ENCODE measurements around the gene REEP1.

REEP1 gene

DNA sequence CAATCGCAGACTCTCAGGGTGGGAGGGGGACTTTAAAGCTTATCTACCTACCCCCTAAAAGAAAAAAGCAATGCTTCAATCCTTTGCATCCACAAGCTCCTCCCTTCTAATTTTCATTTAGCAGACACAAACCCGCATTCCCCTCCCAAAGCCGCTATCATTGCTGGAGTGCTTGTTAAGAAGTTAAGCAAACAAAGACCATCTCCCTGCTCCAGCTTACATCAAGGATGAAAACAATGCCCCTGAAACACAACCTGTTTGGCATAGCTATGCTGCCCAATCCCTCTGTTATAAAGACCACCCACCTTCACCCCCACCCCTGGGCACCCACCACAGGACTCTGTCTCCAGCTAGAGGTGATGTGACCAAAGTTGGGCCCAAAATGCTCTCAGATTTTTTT, 33.0 kb downstream of the REEP1 start:
- no peak for DNase-seq

DNA sequence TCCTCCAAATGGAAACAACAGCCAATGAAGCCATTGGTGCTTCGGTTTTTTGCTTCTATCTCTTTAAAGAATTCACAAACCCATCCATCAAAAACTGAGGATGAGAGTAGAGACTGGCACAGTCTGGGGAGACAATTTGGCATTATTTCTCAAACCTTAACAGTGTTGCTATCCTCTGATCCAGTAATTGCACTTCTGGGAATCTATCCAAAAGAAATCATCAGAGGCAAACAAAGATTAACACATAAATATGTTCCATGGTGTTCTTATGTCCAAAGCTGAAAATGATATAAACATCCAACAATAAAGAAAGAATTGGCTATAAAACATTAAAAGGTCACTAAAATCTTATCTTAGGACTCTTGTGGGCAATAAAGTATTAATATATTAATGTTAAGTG, 35.1 kb downstream of the REEP1 start:
- no peak for DNase-seq

DNA sequence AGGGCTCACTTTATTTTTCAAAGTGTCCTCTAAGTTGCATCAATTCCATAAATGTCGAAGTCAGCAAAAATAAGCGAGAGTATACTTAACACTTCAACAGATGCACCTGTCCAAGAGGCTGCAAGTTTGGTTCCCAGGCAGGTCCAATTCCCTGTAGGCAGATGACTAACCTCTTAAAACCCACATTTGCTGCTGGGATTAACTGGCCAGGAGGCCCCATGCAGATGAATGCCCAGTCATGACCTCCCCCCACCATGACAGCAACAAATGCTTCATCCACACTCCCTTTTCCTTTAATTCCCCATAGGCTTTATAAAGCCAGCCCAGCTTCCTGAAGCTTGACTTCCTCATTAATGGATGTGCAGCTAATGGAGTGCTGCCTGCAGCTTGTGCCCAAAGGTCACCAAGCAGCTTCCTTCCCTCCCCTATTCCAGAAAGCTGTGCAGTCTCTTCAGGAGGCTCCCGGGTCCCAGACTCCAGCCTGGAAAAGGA, 35.7 kb downstream of the REEP1 start:
- no peak for DNase-seq

DNA sequence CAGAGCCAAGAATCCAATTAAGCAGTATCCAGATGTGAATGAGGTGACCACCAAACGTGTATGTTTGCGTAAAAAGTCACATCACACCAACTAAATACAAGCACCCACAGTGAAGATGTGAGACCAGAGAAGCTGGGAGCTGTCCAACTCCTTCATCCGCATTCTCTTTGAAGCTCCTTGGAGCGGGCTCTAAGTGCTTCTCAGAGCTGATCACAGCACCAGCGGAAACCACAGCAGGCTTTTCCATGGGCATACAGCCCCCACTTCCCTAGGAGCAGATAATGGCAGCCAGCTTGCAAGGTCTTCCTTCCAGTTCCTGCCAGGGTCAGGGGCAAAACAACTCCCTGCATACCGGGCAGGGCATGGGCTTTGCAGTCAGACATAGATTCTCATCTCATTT, 36.4 kb downstream of the REEP1 start:
- DNase-seq = no peak

DNA sequence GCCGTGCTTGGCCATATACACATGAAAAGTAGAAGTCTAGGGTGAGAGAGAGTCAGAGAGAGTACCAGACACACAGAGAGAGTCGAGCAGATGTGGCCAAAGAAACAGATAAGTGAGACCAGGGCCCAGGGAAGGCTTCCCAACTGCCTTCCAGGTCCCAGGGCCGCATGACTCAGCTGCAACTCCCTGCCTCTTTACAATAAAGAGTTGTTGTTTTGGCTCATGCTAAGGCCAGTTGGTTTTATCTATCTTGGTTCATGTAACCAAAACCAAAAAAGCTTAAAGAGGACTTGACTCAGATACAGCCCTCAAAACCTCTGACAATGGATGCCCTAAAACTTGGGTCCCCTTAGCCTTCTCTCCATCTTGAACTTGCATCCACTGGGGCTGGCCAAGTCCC, 36.9 kb downstream of the REEP1 start:
- DNase-seq = no peak

DNA sequence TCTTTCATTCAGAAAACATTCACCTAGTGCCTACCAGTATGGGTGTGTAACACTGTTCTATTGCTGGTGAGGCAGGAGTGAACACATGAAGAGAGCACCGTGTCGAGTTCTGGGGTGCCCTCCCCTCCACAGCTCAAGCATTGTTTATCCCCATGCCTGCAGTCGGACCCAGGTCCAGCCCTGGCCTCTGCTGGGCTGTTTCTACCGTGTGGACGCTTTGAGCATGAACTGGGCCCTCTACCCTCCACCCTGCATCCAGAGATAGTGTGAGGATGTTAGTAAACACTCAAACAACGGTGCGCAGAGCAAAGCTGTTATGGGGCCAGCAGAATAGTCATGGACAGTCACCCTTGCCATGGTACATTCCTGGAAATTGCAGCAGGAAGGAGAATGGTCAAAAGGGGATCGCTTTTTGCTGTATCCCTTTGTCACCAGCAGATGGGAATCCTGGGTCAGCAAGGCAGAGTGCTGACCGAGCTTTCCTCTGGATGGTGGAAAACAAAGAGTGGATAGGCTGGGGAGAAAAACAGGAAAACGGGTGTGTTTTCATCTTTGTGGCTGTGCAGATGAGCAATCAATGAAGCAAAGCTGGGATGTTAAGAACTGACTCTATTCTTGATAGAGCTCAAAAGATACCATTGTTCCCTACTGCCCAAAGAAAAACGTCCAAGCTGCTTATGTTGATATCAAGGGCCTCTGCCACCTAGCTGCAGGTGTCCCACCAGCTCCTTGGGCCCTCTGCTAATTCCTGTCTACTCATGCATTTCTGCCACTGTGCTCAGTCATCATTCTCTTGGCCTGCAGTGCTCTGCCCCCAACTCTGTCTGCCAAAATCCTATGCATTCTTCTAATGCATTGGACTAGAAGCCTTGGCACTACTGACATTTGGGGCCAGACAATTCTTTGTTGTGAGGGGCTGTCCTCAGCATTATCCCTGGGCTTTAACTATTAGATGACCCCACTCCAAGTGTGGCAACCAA, 38.7 kb downstream of the REEP1 start:
- no peak for DNase-seq

DNA sequence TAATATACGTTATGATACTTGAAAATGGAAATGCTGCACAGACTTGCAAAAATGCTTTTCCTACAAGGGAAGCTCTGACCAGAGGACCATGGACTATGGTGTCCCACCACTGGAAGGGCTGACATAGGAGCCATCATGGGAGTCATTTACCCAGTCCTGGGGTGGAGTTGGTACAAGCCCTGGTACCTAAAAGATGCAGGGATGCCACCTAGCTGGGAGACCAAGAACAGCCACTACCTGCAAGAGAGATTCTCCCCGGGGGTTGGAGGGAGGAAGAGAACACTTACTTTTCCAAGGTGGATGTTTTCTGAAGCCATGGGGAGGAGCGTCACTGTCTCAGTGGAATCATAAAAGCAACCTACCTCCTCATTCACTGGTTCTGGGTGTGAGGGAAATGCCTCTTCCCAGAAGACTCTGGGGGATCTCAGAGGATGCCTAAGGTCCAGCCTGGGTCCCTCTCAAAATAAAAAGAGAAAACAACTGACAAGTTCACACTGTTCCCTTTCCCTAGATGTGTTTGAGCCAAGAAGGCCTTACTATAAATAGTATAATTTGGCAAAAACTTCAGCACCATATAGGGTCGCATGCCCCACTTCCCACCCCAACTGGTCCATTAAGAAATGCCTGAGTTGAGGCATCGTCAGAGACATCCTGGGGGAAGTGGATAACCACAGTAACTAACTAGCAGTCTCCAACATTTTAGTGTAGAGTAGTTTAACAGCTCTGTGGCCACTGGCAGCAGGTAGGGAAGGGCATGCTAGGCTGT, 39.9 kb downstream of the REEP1 start:
- DNase-seq = peak; percentile 30

DNA sequence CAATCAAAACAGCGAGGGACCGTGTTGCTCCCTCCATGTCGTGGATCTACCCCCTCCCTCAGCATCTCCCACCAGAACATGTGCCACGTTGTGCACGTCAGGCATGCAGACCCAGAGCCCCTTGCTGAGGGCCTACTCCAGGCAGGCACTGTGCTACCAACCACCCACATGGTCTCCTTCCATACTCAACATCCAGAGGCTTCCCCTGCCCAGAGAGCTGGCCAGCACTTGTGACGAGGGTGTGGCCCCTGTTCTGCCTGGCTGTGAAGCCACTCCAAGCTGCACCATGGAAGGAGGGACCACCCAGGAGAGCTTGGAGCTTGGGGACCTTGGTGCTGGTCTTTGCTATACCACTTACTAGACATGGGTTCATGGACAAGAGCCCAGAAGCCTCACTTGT, 40.5 kb downstream of the REEP1 start:
- no peak for DNase-seq

DNA sequence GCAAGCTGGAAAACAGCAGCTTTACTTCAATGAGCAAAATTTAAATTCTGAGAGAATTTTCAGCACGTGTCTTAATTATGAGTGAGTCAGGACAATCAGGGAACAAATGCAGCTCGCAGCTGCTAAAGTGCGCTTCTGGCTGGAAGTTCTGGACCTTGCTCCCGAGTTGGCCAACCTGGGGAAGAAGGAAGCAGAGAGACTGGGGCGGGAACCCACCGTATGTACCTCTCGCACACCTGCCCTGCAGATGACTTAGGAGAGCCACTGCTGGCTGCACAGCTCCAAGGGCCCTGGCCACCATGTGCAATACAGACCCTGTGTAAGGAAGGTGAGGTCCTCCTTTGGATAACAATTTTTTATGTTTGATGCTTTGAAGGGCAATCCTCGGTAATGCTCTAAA, 42.4 kb downstream of the REEP1 start:
- no peak for DNase-seq

DNA sequence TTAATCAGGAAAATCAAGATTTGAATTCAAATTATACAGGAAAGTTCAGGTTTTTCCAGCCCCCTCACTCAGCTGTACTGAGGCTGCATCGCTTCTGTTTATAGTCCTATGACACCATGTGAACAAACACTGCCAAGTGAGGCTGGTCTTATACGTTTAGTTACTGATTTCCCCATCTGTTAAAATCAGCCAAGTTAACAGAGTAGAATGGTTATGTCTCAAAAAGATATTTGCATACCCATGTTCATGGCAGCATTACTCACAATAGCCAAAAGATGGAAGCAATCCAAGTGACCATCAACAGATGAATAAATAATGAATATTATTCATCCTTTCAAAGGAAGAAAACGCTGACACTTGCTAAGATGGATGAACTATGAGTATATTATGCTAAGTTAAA, 43.8 kb downstream of the REEP1 start:
- DNase-seq = no peak

DNA sequence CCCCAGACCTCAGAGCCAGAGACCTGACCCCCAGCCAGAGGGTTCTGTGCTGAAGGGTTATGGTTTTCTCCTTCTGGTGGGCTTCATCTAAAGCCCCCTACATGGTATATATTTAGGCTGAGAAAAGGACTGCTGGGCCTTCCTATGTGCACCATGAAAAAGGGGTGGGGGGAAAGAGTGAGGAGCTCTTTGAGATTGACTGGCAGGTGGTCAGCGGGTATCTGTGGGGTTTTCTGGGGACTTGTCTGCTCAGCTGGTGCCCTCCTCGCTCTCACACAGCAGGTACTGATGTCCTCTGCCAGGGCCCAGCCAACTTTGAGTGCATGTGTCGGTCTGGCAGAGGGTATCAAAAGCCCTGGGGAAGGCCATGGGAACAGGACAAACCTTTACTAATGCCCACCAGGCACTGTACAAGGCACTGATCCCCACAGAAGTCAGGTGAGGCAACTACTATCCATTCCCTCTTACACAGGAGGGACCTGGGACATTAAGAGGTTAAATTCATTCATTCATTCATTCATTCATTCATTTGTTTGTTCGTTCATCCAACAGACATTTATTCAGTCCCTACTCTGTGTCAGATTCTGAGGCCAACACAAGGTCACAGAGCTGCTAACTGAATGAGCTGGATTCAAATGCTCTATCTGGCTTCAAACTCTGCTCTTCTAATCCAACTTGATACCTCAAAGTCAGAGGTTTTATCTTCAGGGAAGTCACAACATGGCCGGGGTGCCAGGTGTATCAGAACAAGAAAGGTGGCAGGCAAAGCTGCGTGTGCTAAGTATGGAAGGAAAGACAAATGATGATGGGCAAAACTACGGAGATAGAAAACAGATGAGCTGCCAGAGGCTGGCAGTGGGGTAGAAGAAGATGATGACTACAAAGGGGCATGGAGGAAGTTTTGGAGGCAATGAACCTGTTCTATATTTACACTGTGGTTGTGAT, 44.6 kb downstream of the REEP1 start:
- DNase-seq = no peak

DNA sequence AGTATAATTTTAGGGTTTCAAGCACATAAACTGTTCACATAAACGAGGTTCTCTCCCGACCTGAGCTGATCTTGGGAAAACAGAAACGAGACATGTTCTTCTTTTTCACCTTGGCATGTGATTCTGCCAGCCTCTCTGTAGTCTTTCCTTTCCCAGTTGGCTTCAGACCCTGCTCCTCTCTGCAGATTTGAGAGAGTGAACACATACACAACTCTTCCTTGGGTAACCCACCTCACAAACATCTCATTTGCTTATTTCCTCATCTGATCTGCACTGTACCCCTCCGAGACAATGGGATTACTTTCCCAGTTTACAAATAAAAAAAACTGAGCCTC, 46.1 kb downstream of the REEP1 start:
- DNase-seq = no peak

DNA sequence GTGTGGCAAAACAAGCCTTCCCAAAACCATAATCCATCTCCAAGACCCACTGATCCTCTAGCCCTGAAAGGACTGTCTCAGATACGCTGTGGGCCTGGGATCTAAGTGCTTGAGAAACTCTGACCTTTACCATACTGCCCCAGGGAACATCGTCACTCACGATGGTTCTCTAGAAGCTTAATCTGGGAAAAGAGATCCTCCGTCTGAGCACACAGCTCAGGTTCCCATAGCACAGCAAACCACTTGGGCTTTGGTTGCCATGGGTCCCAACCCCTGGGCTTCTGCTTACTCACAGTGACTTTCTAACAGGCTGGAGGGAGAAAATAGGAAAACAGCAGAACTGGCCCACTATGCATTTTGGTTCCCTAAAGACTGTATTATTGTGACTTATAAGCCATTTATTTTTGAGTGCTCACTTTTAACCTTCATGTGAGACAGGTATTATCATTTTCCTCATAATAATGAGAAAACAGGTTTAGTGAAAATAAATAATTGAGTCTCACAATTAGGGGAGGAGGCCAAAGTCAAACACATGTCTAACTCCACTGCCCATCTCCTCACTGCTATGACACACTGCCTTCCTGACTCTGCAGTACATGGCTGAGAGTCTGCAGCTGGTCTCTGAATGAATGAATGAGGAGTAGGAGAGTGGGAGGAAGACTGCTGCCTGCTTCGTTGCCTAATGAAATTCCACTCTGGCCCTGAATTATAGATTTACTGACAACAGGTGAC, 46.7 kb downstream of the REEP1 start:
- DNase-seq = no peak

DNA sequence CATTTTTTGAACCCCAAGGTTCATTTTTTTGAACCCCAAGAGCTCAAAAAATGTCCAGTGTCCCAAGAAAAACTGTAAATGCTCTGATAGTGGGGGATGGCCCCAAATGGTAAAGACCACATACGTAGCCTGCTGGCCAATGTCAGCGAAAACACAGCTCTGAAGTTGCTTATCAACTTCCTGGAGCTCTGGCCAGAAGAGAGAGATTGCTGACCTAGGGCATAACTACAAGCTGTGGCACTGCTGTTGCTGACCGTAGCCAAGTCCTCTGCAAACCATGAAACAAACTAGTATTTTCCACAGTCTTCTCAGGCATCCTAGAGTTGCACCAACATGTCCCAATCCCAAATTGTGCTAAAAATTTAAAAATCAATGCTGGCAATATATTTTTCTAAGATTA, 50.9 kb downstream of the REEP1 start:
- no peak for DNase-seq

DNA sequence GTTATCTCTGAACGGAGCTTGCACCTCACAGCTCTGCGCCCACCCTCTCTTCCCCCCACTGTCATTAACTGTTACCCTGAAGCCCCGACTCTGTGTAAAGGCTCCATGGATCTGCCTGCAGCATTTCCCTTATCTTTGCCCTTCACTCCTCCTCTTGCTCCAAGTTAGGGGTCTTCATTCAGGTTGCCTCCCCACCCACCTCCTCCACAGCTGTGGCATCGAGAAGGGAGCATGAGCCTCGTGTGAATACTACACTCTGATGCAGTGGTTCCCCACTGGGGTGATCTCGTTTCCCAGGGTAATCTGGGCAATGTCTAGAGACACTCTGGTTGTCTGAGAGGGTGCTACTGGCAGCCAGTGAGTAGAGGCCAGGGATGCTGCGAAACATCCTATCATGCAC, 51.4 kb downstream of the REEP1 start:
- DNase-seq = no peak

DNA sequence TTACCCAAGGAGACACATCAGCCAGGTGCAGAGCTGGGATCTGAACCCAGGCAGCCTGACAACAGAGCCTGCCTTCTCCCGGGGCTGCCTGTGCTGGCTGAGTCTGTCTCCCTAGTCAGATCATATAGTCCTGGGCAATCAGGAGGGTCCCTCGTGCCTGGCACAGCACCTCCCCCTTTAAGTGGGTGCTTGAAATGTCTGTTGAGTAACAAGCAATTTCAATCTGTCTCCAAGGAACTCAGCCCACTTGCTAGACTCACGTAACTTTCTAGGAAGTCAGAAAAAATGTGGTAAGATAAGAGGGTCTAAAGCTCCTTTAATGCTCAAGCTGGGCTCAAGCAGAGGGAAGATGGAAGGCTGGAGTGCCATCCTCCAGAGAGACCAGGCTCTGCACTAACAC, 51.9 kb downstream of the REEP1 start:
- DNase-seq = no peak

DNA sequence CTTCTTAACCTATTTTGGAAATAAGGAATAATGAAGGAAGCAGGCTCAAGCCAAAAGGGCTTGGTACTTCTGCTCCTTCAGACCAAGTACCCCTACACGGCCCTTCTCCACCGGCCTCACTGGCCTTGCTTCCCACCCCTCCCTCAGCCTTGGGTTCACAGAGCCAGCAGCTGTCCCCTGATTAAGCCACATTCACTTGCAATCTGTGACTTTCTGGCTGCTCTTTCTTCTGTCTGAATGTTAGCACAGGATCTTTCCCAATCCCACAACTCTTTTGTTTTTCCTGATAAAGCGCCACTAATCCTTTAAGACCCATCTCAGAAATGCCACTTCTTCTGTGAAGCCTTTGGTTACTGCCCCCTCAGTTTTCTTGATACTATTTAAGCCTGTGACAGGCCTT, 52.4 kb downstream of the REEP1 start:
- DNase-seq = no peak

DNA sequence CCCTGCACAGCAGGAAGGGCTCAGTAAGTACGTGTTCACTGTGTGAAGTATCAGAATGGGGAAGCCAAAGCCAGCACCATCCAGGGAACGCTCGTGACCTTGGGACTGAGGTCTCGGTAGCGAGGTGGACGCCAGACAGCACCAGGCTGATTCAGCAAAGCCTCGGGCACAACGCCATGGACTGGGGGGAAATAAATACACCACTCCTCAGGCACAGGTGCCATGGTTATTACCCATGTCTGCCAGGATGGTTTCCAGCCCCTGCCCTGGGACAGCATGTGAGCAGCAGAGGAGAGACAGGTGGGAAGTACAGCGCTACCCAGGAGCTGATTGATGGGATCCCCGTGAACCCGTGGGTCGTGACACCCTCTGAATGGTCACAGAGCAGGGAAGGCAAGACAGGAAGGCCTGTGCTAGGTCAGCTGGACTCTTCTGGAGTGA, 53.0 kb downstream of the REEP1 start:
- DNase-seq = no peak

DNA sequence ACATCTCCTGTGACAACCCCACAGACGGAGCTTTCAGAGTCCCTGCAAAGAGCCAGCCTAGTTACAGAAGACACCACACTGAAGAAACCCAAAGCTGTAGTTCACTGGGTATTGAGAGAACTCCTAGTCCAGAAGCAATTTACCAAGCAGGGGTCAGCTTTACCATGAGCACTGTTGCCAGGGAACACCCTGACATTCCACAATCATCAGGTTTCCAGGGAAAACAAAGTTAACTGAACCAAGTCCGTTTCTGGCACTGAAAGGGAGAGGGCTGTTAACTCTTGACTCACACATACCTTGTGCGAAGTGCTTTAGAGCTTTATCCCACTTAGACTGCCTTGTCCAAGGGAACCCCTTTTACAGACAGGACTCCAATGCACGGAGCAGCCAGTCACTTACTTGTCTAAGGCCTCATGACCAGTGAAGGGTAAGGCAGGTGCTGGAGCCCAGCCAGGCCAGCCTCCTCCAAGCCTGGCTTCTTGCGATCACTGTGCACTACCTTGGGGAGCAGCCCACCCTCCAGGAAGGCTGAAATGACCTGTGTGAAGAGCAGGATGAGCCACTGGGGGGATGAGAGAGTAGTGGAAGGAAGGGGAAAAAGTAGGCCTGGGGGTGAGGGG, 53.9 kb downstream of the REEP1 start:
- no peak for DNase-seq

DNA sequence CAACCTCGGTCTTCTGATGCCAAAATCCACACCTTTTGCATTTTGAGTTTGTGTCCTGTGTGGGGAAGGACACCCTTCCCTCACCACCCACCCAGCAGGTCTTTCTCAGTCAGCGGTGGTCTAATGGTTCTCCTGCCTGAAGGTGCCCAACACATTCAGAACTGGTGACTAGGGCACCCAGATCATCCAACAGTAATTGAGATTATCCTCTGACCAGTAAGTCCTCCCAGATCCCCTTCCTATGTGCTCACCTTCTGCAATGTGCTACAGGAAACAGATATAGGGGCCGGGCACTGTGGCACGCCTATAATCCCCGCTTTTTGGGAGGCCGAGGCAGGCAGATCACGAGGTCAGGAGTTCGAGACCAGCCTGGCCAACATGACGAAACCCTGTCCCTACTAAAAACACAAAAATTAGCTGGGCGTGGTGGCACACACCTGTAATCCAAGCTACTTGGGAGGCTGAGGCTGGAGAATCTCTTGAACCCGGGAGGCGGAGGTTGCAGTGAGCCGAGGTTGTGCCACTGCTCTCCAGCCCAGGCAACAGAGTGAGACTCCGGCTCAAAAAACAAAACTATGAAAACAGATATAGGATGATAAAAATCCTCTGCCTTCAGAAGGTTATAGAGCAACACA, 56.2 kb downstream of the REEP1 start:
- no peak for DNase-seq

DNA sequence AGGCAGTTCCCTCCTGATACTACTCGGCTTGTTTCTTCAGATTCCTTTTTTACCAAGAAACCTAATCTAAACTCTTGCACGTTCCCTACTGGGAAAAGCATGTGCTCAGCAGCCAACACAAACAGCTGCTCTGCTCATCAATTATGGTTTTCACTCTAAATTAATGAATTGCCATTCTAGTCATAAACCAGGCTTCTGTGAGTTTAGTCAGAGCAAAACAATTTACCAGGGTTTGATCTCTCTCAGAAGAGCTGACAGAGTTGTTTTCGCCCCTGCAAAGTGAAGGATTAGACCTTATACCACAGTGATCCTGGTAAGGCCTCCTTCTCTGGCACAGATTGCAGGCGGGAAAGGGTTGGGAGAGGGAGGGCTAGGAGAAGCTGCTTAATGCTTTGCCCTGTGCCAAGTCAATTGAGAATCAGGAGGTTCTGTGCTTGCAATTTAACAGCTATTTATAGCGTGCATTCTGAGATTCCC, 57.2 kb downstream of the REEP1 start:
- no peak for DNase-seq

Data from activated CD4-positive, alpha-beta T cell treated with anti-CD3 and anti-CD28 coated beads, Interleukin-2, Interleukin-6, amounts not matched to agents 100 ng/mL and 50 ng/mL, durations not matched to agents 16 hours and 8 hours (primary cell).